ENCODE measurements around the gene ASTN2. TPM values are rescaled to one million over a fixed set of nuclear protein-coding genes. Genes with fewer than 3 reads are reported as not detected.

The ASTN2 gene
- total RNA-seq, 4 donors from 2014 or later = 0.94 to 5.6 (median 3.7) TPM

DNA sequence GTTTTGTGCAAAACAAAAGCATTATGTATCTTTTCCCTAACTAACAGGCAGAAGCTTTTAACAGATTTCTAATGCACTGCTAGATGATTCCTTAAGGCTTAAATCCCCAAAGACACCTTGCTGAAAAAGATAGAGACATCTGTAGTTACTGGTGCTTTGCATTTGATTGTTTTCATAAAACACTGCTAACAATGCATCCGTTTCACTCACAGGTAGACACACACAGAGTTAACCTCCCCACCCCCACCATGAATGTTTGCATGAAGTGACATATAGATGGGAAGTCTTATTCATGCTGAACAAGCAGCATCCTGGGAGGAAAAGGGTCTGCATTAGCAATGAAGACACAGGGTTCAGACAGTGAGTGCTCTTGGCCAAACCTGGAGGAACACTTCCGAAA, 100.9 kb downstream of the ASTN2 start:
- TF ChIP-seq, protein P1, sequence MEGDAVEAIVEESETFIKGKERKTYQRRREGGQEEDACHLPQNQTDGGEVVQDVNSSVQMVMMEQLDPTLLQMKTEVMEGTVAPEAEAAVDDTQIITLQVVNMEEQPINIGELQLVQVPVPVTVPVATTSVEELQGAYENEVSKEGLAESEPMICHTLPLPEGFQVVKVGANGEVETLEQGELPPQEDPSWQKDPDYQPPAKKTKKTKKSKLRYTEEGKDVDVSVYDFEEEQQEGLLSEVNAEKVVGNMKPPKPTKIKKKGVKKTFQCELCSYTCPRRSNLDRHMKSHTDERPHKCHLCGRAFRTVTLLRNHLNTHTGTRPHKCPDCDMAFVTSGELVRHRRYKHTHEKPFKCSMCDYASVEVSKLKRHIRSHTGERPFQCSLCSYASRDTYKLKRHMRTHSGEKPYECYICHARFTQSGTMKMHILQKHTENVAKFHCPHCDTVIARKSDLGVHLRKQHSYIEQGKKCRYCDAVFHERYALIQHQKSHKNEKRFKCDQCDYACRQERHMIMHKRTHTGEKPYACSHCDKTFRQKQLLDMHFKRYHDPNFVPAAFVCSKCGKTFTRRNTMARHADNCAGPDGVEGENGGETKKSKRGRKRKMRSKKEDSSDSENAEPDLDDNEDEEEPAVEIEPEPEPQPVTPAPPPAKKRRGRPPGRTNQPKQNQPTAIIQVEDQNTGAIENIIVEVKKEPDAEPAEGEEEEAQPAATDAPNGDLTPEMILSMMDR (IDR thresholded peaks at IDR 0.05) = no peak
- no peak for TF ChIP-seq POLR2A (IDR thresholded peaks at IDR 0.05)
- no peak overlapping the region for H3K27ac ChIP-seq
- no peak for DNase-seq
- H3K36me3 ChIP-seq = no peaks in the 10 kb centered on the region
- no peaks in the 10 kb centered on the region for H3K9me3 ChIP-seq
- H3K27me3 ChIP-seq = no peaks in the 10 kb centered on the region
- 41 to 65% methylated on average over 2 of the region's 2 CpGs for WGBS, 2 donors
- H3K4me1 ChIP-seq = no peaks in the 10 kb centered on the region
- intact Hi-C loops (cut with DNase I) = no loop called here
- H3K4me3 ChIP-seq (replicated peaks in 1 of 3) = no peak overlapping the region

DNA sequence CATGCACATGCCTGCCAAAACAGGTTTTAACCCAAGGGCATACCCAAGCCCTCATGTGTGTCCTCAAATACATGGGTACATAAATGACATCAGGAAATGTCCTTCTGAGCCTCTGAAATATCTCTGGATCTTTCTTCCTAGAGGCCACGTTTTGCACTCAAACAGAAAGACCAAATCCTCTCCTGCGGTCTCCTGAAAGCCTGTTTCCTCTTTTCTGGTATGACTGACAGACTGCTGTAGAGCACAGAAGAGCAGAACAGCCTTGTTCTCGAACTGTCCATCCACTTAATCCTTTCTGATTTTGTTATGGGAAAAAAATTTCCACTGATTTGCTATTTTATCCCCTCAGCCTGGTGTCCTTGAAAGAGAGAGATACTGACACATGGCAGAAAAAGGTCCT, 107.2 kb downstream of the ASTN2 start:
- Histone ChIP-seq H3K4me1 (no peaks in the 10 kb centered on the region), H3K9me3 (no peaks in the 10 kb centered on the region), H3K27me3 (no peaks in the 10 kb centered on the region), H3K27ac (no peak overlapping the region), H3K36me3 (no peaks in the 10 kb centered on the region), H3K4me3 (replicated peaks in 1 of 3) (no peak overlapping the region)
- no peak for DNase-seq
- 62 to 77% methylated on average over 3 of the region's 3 CpGs for WGBS, 2 donors
- TF ChIP-seq POLR2A (IDR thresholded peaks at IDR 0.05) = no peak
- TF ChIP-seq, protein P1 (IDR thresholded peaks at IDR 0.05) = no peak
- intact Hi-C loops (cut with DNase I) = no loop called here

- no peaks in the 10 kb centered on the region for H3K27me3 ChIP-seq
- H3K9me3 ChIP-seq = no peaks in the 10 kb centered on the region
- H3K4me1 ChIP-seq = no peaks in the 10 kb centered on the region
- H3K36me3 ChIP-seq = no peaks in the 10 kb centered on the region
- intact Hi-C loops (cut with DNase I) = no loop called here
- no peak for TF ChIP-seq POLR2A (IDR thresholded peaks at IDR 0.05)
- TF ChIP-seq, protein P1 (IDR thresholded peaks at IDR 0.05) = no peak
- no peak overlapping the region for H3K27ac ChIP-seq
- H3K4me3 ChIP-seq (replicated peaks in 1 of 3) = no peak overlapping the region
- 79 to 89% methylated on average over 3 of the region's 3 CpGs for WGBS, 2 donors
- DNase-seq = no peak
Observed at GRCh38 chr9:117306032-117306431, 108.8 kb downstream of the ASTN2 start.

DNA sequence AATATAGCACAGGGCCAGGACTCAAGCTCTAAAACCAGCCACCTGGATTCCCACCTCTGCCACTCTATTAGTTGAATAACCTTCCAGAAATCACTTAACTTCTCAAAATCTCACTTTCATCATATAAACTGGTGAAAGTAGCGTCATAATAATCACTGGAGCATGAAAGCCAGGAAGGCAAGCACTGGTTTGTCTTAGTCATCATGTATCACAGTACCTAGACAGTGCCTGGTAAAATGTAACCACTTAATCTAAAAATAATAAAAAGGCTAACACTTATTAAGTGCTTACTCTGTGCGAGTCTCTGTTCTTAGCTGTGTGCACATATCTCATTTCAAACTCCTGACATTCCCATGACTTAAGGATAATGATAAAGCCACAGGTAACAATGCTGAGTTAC, 109.4 kb downstream of the ASTN2 start:
- Histone ChIP-seq H3K27me3 (no peaks in the 10 kb centered on the region), H3K4me1 (no peaks in the 10 kb centered on the region), H3K27ac (no peak overlapping the region), H3K9me3 (no peaks in the 10 kb centered on the region), H3K4me3 (replicated peaks in 1 of 3) (no peak overlapping the region), H3K36me3 (no peaks in the 10 kb centered on the region)
- TF ChIP-seq, protein P1 (IDR thresholded peaks at IDR 0.05) = no peak
- TF ChIP-seq POLR2A (IDR thresholded peaks at IDR 0.05) = no peak
- no peak for DNase-seq
- intact Hi-C loops (cut with DNase I) = no loop called here
- WGBS, 2 donors = 61 to 66% methylated on average over 2 of the region's 2 CpGs

GRCh38 chr9:117304549-117304948, 110.3 kb downstream of the ASTN2 start:
- no peak overlapping the region for H3K4me3 ChIP-seq (replicated peaks in 1 of 3)
- no peak overlapping the region for H3K27ac ChIP-seq
- no peaks in the 10 kb centered on the region for H3K27me3 ChIP-seq
- no peaks in the 10 kb centered on the region for H3K36me3 ChIP-seq
- H3K4me1 ChIP-seq = no peaks in the 10 kb centered on the region
- DNase-seq = no peak
- intact Hi-C loops (cut with DNase I) = no loop called here
- H3K9me3 ChIP-seq = no peaks in the 10 kb centered on the region
- 60 to 79% methylated on average over 5 of the region's 5 CpGs for WGBS, 2 donors
- no peak for TF ChIP-seq POLR2A (IDR thresholded peaks at IDR 0.05)
- TF ChIP-seq, protein P1 (IDR thresholded peaks at IDR 0.05) = no peak

Data from thyroid gland (tissue), 4 donors.